OCI-LY1 (cell line): ENCODE results near the gene USP6NL.

ENCODE experiments used
- EZH2 ChIP-seq: fragments of 200-600 bp; sonication (generic), shearing (Covaris generic); IDR thresholded peaks from 2 replicates; pipeline ENCODE4 v1.8.0; 2017; ENCODE audit warnings: borderline replicate concordance, mixed run types, mild to moderate bottlenecking, antibody characterized with exemption, low read length, moderate library complexity, mixed read lengths
- TF ChIP-seq, protein P1 (sequence below): fragments of 200-600 bp; sonication (generic), shearing (Covaris generic); IDR thresholded peaks from 2 replicates; pipeline ENCODE4 v1.5.1; 2017; ENCODE audit warnings: mild to moderate bottlenecking, antibody characterized with exemption, low read length, moderate library complexity, mixed read lengths

DNA sequence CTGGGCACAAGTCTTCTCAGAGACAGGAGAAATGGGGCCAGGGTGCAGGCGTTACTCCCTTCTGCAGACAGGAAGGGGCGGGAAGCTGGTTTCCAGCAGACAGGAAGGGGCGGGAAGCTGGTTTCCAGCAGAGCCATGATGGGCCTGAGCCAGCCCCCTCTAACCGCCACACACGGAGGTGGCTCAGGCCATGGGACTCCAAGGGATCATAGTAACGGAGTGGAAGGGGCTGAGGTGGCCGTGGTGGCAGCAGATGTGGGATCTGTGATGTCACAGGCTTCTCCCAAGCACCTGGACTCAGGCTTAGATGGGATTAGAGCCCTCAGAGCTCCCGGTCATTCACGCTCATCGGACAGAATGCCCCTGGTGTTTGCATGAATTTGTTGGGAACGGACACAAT lies 177.8 kb downstream of the USP6NL start:
- TF ChIP-seq, protein P1, sequence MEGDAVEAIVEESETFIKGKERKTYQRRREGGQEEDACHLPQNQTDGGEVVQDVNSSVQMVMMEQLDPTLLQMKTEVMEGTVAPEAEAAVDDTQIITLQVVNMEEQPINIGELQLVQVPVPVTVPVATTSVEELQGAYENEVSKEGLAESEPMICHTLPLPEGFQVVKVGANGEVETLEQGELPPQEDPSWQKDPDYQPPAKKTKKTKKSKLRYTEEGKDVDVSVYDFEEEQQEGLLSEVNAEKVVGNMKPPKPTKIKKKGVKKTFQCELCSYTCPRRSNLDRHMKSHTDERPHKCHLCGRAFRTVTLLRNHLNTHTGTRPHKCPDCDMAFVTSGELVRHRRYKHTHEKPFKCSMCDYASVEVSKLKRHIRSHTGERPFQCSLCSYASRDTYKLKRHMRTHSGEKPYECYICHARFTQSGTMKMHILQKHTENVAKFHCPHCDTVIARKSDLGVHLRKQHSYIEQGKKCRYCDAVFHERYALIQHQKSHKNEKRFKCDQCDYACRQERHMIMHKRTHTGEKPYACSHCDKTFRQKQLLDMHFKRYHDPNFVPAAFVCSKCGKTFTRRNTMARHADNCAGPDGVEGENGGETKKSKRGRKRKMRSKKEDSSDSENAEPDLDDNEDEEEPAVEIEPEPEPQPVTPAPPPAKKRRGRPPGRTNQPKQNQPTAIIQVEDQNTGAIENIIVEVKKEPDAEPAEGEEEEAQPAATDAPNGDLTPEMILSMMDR, result no peak
- no peak for TF ChIP-seq EZH2
